Activated CD4-positive, alpha-beta T cell treated with anti-CD3 and anti-CD28 coated beads, Interleukin-2, amount 50 U/mL, for 24 hours (primary cell): ENCODE data around the gene USP47.

Experiments
- DNase-seq, 2 donors: peaks; one replicate each; pipeline ENCODE4 v3.0.0-alpha.2; 2020; ENCODE audit warnings: low read depth in 1 of 2, low spot score in 1 of 2

The USP47 gene

GRCh38 chr11:11865449-11865848 lies 23.7 kb downstream of the USP47 start:
- DNase-seq: no peak

DNA sequence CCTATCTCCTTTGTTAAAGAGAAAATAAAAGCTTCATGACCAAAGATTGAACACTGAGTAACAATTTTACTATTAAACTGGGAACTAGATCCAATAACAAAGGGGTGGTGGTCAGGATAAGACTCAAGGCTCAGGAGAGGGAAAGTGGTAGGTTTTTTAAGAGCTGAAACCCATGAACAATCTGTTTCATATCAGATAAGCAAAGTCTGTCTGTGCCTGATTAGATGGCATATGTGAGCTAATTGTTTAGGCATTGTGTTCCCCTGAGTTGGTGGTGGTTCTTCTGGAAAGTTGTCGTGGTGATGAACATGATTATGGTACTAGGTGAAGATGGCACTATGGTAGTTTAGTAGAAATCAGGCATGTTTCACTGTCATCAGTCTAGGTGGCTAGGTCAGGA lies 24.4 kb downstream of the USP47 start:
- no peak for DNase-seq

DNA sequence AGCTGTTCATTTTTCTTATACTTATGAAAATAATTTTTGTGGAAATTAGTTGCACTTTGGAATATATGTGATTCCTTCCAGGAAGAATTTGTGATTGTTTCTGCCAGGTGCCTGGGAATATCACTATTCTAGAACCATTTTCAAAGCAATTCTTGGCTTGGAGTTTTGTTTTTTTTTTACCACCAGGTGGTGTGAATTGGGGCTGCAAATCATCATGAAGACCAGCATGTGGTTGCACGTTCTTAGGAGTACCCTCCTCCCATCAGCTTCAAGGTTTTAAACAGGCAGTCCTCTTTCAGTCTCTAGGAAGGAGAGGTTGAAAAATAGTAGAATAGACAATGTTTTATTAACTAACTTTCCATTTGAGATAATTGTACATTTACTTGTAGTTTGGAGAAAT lies 25.9 kb downstream of the USP47 start:
- no peak for DNase-seq

DNA sequence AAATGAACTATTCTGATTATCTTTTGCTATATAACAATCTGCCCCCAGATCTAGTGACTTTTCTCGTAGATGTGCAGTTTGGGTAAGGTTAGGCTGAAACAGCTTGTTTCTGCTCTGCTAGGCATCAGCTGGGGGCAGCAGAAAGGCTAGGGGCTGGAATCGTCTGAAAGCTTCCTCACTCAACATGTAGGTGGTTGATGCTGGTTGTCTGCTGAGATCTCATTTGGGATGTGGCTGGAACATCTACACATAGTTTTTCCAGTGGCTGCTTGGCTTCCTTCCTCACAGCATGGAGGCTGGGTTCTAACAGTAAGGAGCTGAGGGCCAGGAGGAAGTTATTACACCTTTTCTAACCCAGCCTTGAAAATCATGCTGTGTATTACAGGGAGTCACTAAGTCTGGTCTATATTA lies 30.2 kb downstream of the USP47 start:
- DNase-seq: no peak

- no peak for DNase-seq
These were observed 34.7 kb downstream of the USP47 start for GRCh38 chr11:11876458-11876857.

- DNase-seq: no peak
These were observed 38.4 kb downstream of the USP47 start for GRCh38 chr11:11880179-11880578.

DNA sequence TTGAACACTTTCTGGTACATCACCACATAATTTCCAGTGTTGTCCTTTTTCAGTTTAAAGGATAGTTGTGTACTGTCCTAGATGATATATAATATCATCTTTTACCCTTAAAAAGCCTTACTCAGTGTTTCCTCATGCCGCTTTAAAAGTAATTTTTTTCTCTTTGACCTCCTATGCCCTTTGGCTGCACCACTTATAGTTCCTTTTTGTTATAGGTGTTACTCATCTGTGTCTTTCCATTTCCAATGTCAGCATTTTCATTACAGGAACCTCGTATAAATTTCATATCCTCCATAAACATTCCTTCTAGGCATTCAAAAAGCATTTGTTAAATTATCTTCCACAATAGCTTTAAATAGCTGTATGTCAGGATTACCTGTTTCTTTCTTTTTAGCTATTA lies 40.8 kb downstream of the USP47 start:
- DNase-seq: no peak

DNA sequence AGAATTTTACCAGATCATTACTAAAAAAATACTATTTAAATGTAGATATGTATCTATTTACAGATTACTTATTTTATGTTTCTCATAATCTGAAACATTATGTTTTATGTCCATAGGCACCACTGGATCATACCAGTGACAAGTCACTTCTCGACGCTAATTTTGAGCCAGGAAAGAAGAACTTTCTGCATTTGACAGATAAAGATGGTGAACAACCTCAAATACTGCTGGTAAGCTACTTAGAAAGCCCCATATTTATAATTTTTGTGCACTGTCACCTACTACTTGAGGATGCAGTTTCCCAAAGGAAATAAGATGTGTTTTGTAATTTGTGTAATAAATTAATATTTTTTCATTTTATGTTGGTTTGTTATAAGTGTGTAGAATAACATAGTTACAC lies 42.6 kb downstream of the USP47 start:
- no peak for DNase-seq

GRCh38 chr11:11884774-11885481 lies 43.2 kb downstream of the USP47 start:
- no peak for DNase-seq

DNA sequence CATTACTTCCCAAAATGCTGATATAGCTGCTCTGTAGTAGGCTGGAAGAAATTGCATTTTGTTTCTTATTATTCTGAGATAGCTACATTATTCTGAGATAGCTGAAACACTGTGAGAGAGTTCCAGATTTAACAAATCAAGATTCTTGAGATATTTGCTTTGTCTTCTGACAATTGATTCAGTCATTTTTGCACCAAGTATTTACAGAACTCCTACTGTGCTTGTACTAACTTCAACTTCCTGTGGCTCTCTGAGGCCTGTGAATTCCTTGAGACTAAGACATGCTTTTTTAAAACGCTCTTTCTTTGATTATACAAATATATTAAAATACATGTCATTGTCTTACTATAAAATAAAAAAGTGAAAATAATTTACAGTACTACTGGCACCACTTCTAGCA lies 52.7 kb downstream of the USP47 start:
- DNase-seq: no peak

GRCh38 chr11:11895672-11896071 lies 53.9 kb downstream of the USP47 start:
- DNase-seq: no peak

DNA sequence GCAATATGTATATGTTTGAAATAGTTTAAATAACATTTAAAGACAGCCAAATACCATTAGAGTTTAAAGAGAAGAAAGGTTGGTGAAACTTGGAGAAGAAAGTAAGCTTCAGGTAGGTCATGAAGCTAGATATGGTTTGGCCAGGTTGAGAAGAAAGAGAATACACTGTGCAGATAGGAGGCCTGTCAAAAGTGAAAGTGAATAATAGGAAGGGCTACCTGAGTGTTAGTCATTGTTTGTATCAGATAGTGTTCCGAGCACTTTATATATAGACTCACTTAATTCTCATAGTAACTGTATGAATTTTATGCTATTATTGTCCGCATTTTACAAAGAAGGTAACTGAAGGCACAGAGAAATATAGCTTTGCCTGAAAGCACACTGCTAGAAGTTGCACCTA lies 56.9 kb downstream of the USP47 start:
- DNase-seq: no peak

- DNase-seq: no peak
These were observed 57.6 kb downstream of the USP47 start for GRCh38 chr11:11899401-11899800.

DNA sequence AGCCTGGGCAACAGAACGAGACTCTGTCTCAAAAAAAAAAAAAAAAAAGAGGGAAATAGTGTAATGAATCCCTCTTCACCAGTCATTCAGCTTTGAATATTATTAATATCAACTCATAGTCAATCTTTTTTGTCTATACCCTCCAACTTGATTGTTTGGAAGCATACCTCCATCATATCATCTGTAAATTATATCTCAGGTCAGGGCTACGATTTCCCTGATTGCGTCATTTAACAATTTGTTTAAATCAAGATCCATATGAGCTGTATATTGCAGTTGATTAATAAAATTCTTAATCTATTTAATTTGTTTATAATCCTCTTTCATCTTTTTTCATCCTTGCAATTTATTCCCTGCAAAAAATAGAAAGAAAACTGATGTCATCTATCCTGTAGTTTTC lies 60.2 kb downstream of the USP47 start:
- DNase-seq: no peak

- DNase-seq: no peak
These were observed 68.0 kb downstream of the USP47 start for GRCh38 chr11:11909727-11910126.

DNA sequence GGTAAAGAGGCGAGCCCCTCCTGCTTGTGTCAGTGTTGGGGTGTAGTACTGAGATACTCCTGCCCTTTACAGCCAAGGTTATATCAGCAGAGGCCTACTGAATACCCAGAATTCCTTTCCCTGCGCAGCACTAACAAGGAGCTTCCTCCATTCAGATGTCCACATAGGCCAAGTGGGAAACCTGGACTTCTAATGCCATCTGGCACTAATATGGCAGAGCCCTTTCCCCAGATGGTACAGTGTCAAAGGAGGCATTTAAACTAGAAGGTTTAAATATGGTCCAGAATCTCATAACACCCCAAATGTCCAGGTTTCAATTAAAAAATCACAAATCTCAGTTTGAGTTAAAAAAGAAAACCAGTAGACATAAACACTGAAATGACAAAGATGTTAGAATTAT lies 68.8 kb downstream of the USP47 start:
- DNase-seq: no peak

DNA sequence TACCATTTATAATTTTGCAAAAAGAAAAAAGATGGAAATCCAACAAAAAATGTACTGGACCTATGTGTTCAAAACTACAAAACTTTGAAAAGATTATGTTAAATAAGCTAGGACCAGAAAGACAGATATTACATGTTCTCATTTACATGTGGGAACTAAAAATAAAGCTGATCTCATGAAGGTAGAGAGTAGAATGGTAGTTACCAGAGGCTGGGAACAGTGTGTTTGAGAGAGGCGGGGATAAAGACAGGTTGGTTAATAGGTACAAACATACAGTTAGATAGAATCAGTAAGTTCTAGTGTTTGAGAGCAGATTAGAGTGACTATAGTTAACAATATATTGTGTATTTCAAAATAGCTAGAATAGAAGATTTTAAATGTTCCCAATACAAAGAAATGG lies 71.6 kb downstream of the USP47 start:
- DNase-seq: no peak

DNA sequence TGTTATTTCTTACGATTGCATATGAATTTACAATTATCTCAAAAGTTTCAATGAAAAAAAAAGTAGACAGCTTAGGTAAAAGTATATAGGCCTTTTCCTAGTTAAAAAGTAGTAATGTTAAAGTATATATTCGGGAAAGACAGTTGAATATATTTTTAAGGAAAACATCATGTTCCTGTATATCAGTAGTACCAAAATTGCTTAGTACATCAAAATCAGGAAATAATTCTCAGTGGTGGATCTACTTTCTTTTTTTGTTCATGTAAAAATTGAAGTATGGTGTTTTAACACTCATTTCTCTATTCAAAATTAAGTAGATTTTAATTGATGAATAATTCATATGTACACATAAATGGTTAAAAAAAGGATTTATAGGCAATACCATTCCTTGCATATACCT lies 73.9 kb downstream of the USP47 start:
- DNase-seq: no peak

DNA sequence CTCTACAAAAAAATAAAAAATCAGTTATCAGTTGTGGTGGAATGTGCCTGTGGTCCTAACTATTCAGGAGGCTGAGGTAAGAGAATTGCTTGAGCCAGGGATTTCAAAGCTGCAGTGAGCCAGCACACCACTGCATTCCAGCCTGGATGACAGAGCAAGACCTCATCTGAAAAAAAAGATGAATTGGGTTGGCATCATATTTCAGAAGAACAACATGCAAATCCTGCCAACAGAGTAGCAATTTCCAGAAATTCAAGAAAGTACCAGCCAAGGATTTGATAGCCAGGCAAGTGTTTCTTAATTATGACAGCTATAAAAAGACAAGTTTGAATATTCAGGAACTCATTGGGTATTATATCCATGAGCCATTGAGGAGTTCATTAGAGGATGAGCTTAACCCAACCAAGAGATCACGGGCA lies 75.2 kb downstream of the USP47 start:
- no peak for DNase-seq

DNA sequence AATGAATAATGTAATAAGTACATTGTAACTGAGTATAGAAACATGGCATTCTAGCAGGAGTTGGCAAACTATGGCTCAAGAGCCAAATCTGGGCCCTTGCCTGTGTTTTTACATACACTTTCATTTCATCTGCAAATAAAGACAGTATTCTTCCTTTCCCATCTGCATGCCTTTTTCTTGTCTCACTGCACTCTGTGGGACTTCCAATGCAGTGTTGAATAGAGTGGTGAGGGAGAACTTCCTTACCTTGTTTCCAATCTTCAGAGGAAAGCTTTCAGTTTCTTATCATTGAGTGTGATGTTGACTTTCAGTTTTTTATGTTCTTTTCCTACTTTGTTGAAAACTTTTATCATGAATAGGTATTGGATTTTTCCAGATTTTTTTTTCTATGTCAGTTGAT lies 82.1 kb downstream of the USP47 start:
- no peak for DNase-seq

- no peak for DNase-seq
These were observed 88.1 kb downstream of the USP47 start for GRCh38 chr11:11929920-11930319.

DNA sequence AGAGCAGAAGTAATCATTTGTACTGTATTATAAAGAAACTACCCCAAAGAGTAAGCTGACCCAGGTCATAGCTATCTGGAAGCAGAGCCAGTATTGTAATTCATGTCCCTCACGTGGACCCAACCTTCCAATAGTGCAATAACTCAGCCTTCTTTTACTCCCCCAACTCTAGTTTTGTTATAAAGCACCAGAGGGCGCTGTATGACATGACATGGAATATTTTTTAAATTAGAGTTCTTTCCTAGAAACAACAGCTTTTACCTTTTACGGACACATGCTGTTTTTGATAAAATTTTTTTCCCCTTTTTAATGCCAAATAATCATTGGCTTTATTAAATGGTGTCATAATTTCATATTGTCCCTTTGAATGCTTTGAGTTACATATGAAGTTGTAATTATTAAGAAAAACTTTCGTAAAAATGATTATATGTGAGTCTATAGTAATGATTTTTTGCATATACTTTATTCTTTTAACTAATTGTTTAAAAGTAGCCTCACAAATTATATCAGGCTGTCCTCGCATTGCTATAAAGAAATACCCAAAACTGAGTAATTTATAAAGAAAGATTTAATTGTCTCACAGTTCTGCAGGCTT lies 89.8 kb downstream of the USP47 start:
- peak in 1 of 2 donors; percentile 11 for DNase-seq

- no peak for DNase-seq
These were observed 93.8 kb downstream of the USP47 start for GRCh38 chr11:11935536-11935935.
